Sigmoid colon (tissue), 4 donors: ENCODE results near the gene SYNGAP1.
"Not testable (repeated sequence)": the region's sequence is repeated elsewhere in the genome, so short reads cannot be mapped to it uniquely, and the experiment has no call there.

Experiments used
- POLR2AphosphoS5 ChIP-seq, 4 donors: sonication (generic); formaldehyde crosslinking; IDR thresholded peaks; one replicate each; pipeline ENCODE4 v1.6.1; 2017; ENCODE audit warnings: antibody characterized with exemption in 4 of 4
- TF ChIP-seq, protein P1 (sequence below), 4 experiments: fragments of 450-650 bp in 3 of 4; fragments of 200-600 bp in 1 of 4; IDR thresholded peaks; one replicate each; pipeline ENCODE4 v1.5.1; 2016 to 2019; ENCODE audit warnings: antibody characterized with exemption in 4 of 4, mild to moderate bottlenecking in 3 of 4, moderate library complexity in 2 of 4

DNA sequence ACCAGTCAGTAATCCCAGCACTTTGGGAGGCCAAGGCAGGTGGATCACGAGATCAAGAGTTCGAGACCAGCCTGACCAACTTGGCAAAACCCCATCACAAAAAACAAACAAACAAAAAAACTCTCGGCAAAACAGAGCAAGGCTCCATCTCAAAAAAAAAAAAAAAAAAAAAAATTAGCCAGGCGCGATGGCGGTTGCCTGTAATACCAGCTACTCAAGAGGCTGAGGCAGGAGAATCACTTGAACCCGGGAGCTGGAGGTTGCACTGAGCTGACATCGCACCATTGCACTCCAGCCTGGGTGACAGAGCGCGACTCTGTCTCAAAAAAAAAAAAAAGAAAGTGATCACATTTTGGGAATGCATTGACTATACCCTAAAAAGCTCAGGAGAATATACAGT, 40.7 kb upstream of the SYNGAP1 start:
- not testable (repeated sequence) for TF ChIP-seq POLR2AphosphoS5 (IDR thresholded peaks at IDR 0.05)
- TF ChIP-seq, protein P1, sequence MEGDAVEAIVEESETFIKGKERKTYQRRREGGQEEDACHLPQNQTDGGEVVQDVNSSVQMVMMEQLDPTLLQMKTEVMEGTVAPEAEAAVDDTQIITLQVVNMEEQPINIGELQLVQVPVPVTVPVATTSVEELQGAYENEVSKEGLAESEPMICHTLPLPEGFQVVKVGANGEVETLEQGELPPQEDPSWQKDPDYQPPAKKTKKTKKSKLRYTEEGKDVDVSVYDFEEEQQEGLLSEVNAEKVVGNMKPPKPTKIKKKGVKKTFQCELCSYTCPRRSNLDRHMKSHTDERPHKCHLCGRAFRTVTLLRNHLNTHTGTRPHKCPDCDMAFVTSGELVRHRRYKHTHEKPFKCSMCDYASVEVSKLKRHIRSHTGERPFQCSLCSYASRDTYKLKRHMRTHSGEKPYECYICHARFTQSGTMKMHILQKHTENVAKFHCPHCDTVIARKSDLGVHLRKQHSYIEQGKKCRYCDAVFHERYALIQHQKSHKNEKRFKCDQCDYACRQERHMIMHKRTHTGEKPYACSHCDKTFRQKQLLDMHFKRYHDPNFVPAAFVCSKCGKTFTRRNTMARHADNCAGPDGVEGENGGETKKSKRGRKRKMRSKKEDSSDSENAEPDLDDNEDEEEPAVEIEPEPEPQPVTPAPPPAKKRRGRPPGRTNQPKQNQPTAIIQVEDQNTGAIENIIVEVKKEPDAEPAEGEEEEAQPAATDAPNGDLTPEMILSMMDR (IDR thresholded peaks at IDR 0.05): not testable (repeated sequence)
